HG03095 (cell line): ENCODE measurements around the gene FUT6.

Experiments used
- ATAC-seq: cut with Tn5 transposase; IDR thresholded peaks from one replicate; pipeline ENCODE4 v1.9.1; 2021; ENCODE audit warnings: moderate library complexity; ENCODE audit not compliant: unreplicated experiment

Gene FUT6

GRCh38 chr19:5827891-5828660 lies 11.4 kb downstream of the FUT6 start:
- peak; percentile 53 for ATAC-seq

GRCh38 chr19:5827342-5827890 lies 12.1 kb downstream of the FUT6 start:
- ATAC-seq, result no peak

GRCh38 chr19:5826531-5827341 lies 12.8 kb downstream of the FUT6 start:
- no peak for ATAC-seq

GRCh38 chr19:5825178-5825577 lies 14.3 kb downstream of the FUT6 start:
- no peak for ATAC-seq

GRCh38 chr19:5824751-5825150 lies 14.8 kb downstream of the FUT6 start:
- no peak for ATAC-seq

- ATAC-seq, result no peak
These were observed 15.8 kb downstream of the FUT6 start for GRCh38 chr19:5823579-5824281.

GRCh38 chr19:5822181-5822844 lies 17.2 kb downstream of the FUT6 start:
- ATAC-seq, result no peak

- ATAC-seq, result no peak
These were observed 17.9 kb downstream of the FUT6 start for GRCh38 chr19:5821521-5822180.

- ATAC-seq, result no peak
These were observed 18.7 kb downstream of the FUT6 start for GRCh38 chr19:5820785-5821184.

GRCh38 chr19:5818594-5818993 lies 20.9 kb downstream of the FUT6 start:
- no peak for ATAC-seq

- no peak for ATAC-seq
These were observed 22.3 kb downstream of the FUT6 start for GRCh38 chr19:5817218-5817617.

GRCh38 chr19:5814852-5815246 lies 24.7 kb downstream of the FUT6 start:
- ATAC-seq, result no peak

- ATAC-seq, result no peak
These were observed 25.2 kb downstream of the FUT6 start for GRCh38 chr19:5814123-5814851.

GRCh38 chr19:5811117-5811516 lies 28.4 kb downstream of the FUT6 start:
- no peak for ATAC-seq

GRCh38 chr19:5809469-5809868 lies 30.0 kb downstream of the FUT6 start:
- no peak for ATAC-seq

GRCh38 chr19:5809053-5809452 lies 30.4 kb downstream of the FUT6 start:
- ATAC-seq, result no peak

GRCh38 chr19:5808120-5808816 lies 31.2 kb downstream of the FUT6 start:
- ATAC-seq, result no peak

- no peak for ATAC-seq
These were observed 32.6 kb downstream of the FUT6 start for GRCh38 chr19:5806905-5807304.

GRCh38 chr19:5806133-5806489 lies 33.4 kb downstream of the FUT6 start:
- ATAC-seq, result no peak
